ENCODE results near the gene CENPX.
A peak's percentile ranks its signal among the peaks of the same experiment; 100 is the strongest.

Gene CENPX

DNA sequence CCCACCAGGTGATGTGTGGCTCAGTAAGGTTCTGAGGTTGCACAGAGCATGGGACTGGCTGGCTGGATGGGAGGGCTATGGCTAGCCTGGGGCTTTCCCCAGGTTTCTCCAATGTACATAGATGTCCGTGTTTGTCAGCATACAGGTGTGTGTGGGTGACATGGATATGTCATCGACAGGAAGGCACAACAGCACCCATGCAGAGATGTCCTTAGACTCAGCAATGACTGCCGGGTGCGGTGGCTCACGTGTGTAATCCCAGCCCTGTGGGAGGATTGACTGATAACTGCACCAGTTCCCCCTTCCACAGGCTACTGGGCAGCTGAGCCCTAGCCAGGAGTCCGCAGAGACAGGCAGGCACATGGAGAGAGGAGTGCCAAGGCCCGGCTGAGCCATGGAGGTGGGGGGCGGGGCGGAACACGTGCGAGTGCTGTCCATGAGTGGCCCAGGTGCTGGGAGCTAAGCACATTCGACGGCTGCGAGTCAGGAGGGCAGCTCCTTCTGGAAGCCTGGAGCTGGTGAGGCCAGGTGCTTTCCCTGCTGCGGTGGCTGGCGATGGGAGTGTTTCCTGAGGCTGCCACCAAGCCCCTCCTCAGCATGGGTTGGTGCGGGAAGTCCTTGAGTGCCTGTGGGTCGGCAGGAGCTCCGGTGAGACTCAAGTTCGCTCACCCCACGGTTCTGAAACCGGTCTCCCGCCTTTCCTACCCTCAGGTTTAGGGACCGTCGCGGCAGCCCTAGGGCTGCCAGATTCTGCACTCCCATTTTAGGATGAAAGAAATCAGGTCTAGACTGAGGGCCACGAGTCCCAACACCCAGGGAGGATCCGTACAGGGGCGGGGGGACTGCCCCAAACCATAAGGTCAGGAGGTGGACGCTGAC lies 46.1 kb downstream of the CENPX start:
- DNase-seq, result peak; percentile 20 to 48

DNA sequence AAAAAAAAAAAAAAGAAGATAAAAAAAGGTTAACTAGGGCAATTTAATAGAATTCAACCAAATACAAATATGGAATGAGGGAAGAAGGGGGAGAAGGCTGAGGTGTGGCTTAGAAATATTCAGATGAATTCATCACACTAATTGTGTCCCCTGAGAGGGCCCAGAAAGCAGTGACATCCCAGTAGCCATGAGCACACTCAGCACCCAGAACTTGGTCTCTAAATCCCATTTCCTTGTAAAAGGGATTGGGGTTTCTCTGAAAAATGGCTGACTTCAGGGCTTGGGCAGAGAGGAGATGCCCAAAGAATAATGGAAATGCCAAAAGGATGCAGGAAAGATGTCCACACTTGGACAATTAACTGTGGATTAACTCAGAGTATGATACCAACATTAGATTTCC lies 49.2 kb downstream of the CENPX start:
- DNase-seq, result no peak

DNA sequence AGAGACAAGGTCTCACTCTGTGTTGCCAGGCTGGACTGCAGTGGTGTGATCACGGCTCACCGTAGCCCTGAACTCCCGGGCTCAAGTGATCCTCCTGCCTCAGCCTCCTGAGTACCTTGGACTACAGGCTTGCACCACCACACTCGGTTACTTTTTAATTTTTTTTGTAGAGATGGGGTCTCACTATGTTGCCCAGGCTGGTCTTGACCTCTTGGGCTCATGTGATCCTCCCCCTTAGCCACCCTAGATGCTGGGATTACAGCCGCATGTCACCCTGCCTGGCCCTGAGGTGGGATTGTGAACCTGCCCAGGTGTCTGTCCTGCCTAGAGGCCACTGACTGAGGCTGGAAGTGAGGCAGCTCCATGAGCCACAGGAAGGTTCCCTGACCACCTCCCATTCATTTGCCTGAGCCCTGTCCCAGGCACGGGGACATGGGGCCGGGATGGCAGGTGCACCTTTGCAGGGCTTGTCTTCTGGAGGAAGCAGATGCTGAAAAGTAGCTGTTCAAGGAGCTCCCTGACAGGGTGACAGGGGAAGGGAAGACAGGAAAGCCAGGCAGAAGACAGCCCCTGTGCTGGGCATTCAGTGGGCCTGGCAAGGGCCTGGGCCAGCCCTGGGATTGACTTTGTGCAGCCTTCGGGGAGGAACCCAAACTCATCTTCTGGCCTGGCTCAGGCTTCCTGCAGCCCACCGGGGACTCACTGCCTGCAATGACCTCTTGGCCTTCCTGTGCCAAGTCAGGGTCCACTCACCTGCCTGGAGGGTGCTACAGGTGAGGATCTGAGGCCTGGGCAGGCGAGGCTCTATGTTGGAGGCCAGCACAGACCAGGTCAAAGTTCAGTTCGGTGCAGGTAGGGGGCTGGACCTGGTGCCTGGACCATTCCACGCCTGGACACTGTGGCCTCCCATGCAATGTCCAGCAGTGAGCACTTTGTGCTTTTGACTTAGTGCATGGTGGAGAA lies 53.5 kb downstream of the CENPX start:
- no peak for DNase-seq
